ENCODE results near the gene PARL. TPM values are rescaled to one million over a fixed set of nuclear protein-coding genes. Genes with fewer than 3 reads are reported as not detected.

Gene PARL
- total and polyA plus RNA-seq, 2 of the 13 experiments (the other 11 are each of a cell fraction or from before 2014, with no cell fraction given) = 46.3 to 58.6 TPM

DNA sequence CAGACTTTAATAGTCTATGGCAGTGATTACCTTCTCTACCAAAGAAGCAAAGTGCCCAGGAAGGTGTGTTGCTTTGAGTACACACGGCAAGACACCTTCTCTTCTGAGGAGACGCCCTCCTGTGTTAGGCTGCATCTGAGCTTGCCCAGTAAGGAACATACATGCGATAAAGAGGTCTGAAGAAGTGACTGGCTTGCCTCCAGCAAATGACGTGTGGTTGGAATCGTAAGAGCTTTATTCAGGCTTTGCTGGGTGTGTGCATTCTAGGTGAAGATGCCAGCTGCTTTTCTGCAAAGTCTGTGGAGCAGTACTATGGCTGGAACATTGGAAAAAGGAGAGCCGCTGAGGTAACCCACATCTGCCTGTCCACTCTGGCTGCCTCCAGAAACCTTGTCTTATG lies 81.7 kb downstream of the PARL start:
- Histone ChIP-seq H4K20me1 (ENCODE audit: insufficient read depth, low read length) (no peaks in the 10 kb centered on the region), H3K4me2 (ENCODE audit: low read depth, low read length) (no peak overlapping the region), H3K79me2 (ENCODE audit: insufficient read depth, low read length) (no peaks in the 10 kb centered on the region), H3K27me3 (ENCODE audit: control insufficient read depth in 1 of 2, insufficient read depth in 2 of 2, low read length in 2 of 2) (no peaks in the 10 kb centered on the region), H3K27ac (ENCODE audit: extremely low read length, insufficient read depth, low read length) (no peak overlapping the region), H3K4me3 (replicated peaks in 1 of 3; ENCODE audit: insufficient read depth in 1 of 3, low read depth in 2 of 3, low read length in 3 of 3) (no peak overlapping the region), H3K4me1 (ENCODE audit: insufficient read depth, low read length) (no peaks in the 10 kb centered on the region), H3K9ac (ENCODE audit: insufficient read depth, low read depth, low read length) (no peak overlapping the region), H3K36me3 (replicated peaks in 1 of 2; ENCODE audit: control insufficient read depth in 1 of 2, insufficient read depth in 2 of 2, low read length in 2 of 2) (peaks cover 37 to 85% of the 10 kb centered on the region in 2 experiments), H2AFZ (ENCODE audit: low read length) (no peak overlapping the region), H3K9me3 (ENCODE audit: low read length) (no peaks in the 10 kb centered on the region)
- no peak for FAIRE-seq
- TF ChIP-seq ZNF382 (CRISPR knock-in tag; IDR thresholded peaks at IDR 0.05; ENCODE audit: borderline replicate concordance) (no peak), NR2F2 (IDR thresholded peaks at IDR 0.05; ENCODE audit: borderline replicate concordance, low read depth) (no peak), TBX3 (IDR thresholded peaks at IDR 0.05; ENCODE audit: borderline replicate concordance) (no peak), TBP (CRISPR knock-in tag; IDR thresholded peaks at IDR 0.05) (no peak), PRMT3 (CRISPR knock-in tag; IDR thresholded peaks at IDR 0.05; ENCODE audit: borderline replicate concordance, low read depth) (no peak), ZNF564 (CRISPR knock-in tag; IDR thresholded peaks at IDR 0.05) (no peak), EP300 (IDR thresholded peaks at IDR 0.05; ENCODE audit: low read depth in 2 of 2, low read length in 2 of 2) (no peak), EP300 (CRISPR knock-in tag; IDR thresholded peaks at IDR 0.05; ENCODE audit: borderline replicate concordance) (no peak), ZNF589 (CRISPR knock-in tag; conservative IDR thresholded peaks at IDR 0.05) (no peak), ZNF205 (CRISPR knock-in tag; IDR thresholded peaks at IDR 0.05) (no peak), PPARG (CRISPR knock-in tag; conservative IDR thresholded peaks at IDR 0.05) (no peak), HNRNPL (IDR thresholded peaks at IDR 0.05; ENCODE audit: low read depth, low read length) (no peak), MIER2 (CRISPR knock-in tag; IDR thresholded peaks at IDR 0.05) (no peak), PCBP1 (IDR thresholded peaks at IDR 0.05; ENCODE audit: borderline replicate concordance, low read depth, low read length) (no peak), PTBP1 (IDR thresholded peaks at IDR 0.05; ENCODE audit: low read depth, low read length, poor library complexity, severe bottlenecking) (no peak), SAP130 (CRISPR knock-in tag; IDR thresholded peaks at IDR 0.05; ENCODE audit: low read depth) (no peak)
- TF ChIP-seq, protein P1, sequence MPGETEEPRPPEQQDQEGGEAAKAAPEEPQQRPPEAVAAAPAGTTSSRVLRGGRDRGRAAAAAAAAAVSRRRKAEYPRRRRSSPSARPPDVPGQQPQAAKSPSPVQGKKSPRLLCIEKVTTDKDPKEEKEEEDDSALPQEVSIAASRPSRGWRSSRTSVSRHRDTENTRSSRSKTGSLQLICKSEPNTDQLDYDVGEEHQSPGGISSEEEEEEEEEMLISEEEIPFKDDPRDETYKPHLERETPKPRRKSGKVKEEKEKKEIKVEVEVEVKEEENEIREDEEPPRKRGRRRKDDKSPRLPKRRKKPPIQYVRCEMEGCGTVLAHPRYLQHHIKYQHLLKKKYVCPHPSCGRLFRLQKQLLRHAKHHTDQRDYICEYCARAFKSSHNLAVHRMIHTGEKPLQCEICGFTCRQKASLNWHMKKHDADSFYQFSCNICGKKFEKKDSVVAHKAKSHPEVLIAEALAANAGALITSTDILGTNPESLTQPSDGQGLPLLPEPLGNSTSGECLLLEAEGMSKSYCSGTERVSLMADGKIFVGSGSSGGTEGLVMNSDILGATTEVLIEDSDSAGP (CRISPR knock-in tag; IDR thresholded peaks at IDR 0.05; ENCODE audit: borderline replicate concordance) = no peak
- TF ChIP-seq, protein P2, sequence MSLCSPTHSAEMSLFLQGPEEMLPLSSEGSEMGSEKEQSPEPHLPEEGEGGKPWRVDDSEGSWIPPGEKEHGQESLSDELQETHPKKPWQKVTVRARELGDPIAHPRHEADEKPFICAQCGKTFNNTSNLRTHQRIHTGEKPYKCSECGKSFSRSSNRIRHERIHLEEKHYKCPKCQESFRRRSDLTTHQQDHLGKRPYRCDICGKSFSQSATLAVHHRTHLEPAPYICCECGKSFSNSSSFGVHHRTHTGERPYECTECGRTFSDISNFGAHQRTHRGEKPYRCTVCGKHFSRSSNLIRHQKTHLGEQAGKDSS (CRISPR knock-in tag; IDR thresholded peaks at IDR 0.05; ENCODE audit: borderline replicate concordance, low read depth) = no peak
- TF ChIP-seq, protein P3, sequence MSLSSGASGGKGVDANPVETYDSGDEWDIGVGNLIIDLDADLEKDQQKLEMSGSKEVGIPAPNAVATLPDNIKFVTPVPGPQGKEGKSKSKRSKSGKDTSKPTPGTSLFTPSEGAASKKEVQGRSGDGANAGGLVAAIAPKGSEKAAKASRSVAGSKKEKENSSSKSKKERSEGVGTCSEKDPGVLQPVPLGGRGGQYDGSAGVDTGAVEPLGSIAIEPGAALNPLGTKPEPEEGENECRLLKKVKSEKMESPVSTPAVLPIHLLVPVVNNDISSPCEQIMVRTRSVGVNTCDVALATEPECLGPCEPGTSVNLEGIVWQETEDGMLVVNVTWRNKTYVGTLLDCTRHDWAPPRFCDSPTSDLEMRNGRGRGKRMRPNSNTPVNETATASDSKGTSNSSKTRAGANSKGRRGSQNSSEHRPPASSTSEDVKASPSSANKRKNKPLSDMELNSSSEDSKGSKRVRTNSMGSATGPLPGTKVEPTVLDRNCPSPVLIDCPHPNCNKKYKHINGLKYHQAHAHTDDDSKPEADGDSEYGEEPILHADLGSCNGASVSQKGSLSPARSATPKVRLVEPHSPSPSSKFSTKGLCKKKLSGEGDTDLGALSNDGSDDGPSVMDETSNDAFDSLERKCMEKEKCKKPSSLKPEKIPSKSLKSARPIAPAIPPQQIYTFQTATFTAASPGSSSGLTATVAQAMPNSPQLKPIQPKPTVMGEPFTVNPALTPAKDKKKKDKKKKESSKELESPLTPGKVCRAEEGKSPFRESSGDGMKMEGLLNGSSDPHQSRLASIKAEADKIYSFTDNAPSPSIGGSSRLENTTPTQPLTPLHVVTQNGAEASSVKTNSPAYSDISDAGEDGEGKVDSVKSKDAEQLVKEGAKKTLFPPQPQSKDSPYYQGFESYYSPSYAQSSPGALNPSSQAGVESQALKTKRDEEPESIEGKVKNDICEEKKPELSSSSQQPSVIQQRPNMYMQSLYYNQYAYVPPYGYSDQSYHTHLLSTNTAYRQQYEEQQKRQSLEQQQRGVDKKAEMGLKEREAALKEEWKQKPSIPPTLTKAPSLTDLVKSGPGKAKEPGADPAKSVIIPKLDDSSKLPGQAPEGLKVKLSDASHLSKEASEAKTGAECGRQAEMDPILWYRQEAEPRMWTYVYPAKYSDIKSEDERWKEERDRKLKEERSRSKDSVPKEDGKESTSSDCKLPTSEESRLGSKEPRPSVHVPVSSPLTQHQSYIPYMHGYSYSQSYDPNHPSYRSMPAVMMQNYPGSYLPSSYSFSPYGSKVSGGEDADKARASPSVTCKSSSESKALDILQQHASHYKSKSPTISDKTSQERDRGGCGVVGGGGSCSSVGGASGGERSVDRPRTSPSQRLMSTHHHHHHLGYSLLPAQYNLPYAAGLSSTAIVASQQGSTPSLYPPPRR (CRISPR knock-in tag; IDR thresholded peaks at IDR 0.05; ENCODE audit: borderline replicate concordance) = no peak
- no TSS peak for BruUV-seq (replicated peaks)
- no peak for DNase-seq (ENCODE audit: low spot score)
- intact Hi-C loops (cut with micrococcal nuclease; ENCODE audit: unreplicated experiment) = no loop called here
- in situ Hi-C loops (cut with HindIII; ENCODE audit: extremely low pct_ligation_motif_present, low pct_unique_long_range_greater_than_20kb) = no loop called here
- 96% methylated on average over 6 of the region's 6 CpGs for WGBS (ENCODE audit: low lambda C conversion rate)
- ATAC-seq = no peak
- ChIA-PET CTCF (ENCODE audit: low intra/inter-chr PET ratio, low total read pairs) (no interaction called here), POLR2A (no interaction called here)

All from HepG2 (cell line).